HG02981 (cell line): ENCODE data around the gene LRRFIP2.

Experiments used
- ATAC-seq: cut with Tn5 transposase; IDR thresholded peaks from one replicate; pipeline ENCODE4 v1.9.1; 2021; ENCODE audit warnings: mild to moderate bottlenecking, moderate library complexity; ENCODE audit not compliant: unreplicated experiment

The LRRFIP2 gene

DNA sequence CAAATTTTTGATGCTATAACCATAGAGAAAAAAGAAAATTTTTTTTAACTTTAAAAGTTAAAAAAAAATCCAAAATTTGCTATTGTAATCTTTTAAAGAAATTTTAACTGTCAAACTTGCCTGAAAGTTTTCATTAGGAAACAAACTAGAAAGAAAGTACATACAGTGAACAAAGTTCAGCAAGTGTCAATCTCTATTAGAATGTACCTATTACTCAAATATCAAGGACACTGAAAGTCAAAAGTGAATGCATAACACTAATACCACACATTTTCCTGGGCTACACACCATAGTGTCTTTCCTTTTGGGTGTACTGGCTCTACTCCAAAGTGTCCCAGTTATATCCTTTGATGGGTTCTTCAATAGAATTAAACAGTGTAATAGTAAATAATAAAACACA, 56.8 kb downstream of the LRRFIP2 start:
- no peak for ATAC-seq

DNA sequence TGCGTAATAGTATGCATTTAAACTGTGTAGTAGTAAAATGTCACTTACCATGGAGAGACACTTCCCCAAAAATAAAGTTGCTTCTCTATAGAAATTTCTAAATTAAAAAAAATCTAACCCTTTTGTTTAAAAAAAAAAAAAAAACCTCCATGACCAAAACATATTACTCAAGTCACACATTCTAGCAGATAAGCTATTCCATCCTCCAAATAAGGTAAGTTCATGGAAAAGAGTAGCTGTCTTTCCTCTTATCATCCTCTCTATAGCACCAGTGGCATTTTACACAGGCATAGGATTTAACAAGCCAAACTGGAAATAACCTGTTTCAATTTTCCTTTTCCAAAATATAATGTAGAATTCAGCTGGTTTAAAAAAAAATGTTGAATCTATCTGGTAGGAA, 57.4 kb downstream of the LRRFIP2 start:
- no peak for ATAC-seq

GRCh38 chr3:37115446-37115845, 58.9 kb downstream of the LRRFIP2 start:
- ATAC-seq, result no peak

DNA sequence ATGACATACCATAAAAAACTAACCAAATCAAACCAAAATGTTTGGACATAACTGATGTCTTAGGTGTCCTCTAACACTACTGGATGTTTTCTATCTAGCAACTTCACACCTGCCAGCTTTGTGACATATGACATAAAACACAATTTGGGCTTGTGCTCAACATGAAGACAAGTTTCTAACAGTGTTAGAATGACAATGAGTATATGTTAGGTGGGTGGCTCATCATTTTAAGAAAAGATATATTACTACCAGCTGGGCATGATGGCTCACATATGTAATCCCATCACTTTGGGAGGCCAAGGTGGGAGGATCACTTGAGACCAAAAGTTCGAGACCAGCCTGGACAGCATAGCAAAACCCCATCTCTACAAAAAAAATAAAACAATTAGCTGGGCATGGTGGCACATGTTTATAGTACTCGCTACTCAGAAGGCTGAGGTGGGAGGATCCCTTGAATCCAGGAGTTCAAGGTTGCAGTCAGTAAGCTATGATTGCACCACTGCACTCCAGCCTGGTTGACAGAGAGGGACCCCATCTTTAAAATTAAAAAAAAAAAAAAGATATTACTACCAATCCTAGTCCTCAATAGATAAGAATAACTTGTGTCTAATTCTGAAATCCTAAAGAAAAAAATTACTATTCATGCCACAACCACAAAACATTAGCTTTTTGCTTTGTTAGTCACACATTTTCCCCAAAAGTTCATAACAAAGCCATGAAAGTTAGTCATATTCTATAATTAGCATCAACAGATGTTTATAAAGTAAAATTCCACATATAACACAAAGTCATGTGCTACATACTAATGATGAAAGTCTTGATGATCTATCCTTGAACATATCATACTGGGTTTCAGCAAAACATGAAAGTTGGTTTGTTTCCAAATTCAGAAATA, 59.9 kb downstream of the LRRFIP2 start:
- ATAC-seq, result no peak

DNA sequence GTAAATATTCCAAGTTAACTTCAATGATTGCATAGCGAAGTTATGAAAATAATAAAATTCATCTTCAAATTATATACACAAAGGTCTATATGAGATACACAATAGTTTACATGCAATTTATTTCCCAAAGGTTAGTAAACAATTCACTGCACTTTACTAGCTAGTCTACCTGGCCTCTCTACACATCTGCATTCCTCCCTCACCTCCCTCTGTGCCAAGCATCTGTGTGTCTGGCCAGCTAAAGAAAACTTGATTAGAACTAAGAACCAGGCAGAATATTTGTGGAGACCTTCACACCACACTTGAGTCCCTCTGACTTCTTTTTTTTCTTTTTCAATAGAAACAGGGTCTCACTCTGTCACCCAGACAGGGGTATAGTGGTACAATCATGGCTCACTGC, 61.4 kb downstream of the LRRFIP2 start:
- no peak for ATAC-seq

GRCh38 chr3:37111199-37111598, 63.2 kb downstream of the LRRFIP2 start:
- no peak for ATAC-seq

DNA sequence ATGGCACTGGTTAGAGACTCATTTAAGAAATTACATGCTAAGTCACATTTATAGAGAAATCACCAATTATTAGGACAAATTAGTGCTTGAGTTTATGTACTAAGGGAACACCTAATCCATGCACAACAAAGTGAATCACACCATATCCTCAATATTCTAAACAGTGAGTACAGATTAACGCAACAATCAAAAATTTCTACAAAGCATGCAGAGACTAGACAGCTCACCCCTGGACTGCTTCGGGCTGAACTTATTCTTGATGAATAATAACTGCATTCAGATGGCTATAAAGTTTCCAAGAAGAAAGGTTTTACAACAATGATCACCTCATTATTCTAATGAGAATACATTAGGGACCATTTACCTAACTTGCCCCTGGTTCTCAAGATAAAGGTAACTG, 66.5 kb downstream of the LRRFIP2 start:
- no peak for ATAC-seq

DNA sequence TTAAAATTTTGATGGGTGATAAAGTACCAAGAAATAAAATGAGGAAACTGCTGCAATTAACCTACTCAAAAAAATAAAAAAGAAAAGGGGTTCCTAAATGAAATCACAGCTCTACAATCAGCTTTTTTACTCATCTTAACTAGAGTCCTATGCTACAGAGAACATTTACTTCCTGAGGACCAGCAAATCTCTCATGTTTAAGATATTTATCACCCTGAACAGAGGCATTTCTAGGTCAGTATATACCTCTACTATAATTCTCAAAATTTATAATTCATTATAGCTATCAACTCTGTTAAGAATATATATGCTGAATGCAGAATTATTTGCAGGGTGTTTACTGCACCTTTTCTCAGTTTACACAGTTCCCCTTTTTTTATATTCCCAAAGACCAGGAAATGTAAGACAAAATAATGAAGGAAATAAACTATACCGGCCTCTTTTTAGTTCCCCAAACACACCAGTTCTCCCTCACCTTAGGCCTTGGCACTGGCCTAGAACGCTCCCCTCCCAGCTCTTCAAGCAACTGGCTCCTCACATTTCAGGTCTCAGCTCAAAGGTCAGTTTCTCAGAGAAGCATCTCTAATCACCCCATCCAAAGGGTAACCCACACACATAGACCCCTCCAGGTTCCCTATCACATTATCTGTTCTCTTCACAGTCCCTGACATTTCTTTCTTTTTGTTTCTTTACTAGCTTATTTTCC, 71.1 kb downstream of the LRRFIP2 start:
- ATAC-seq, result no peak

DNA sequence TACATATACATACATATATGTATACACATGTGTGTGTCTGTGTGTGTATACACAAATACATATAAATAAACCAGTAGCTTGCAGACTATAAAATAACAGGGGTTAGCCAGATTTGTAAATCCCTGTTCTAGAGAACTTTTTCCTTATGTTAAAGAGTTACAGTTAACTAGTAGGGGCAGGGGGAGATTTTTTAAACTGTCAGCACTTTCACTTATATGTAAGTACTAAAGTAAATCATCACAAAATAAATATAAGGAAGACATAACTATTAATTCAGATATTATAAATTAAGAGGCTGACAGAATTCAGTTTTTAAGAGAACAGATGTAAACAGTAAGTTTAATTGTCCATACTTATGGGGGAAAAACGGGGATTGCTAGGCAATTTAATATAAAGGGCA, 74.0 kb downstream of the LRRFIP2 start:
- ATAC-seq, result no peak

DNA sequence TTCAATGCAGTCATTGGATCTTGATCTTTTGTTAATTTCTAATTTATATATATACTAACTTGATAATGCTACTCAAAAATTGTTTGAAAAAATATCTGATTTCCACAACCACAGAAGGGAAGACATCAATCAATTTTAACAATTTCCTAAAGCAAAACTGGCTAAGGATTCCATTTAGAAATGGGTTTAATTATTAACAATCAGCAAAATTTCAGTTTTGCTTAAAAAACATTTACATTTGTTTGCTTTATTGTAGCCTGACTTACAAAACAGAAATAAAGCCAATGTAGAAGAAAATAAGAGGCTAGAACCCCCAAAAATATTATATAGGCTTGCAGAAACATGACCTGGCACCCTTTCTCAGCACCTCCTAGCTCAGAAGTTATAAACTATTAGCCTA, 74.9 kb downstream of the LRRFIP2 start:
- no peak for ATAC-seq

GRCh38 chr3:37098884-37099283, 75.5 kb downstream of the LRRFIP2 start:
- ATAC-seq, result no peak

- no peak for ATAC-seq
Observed at GRCh38 chr3:37097776-37098175, 76.6 kb downstream of the LRRFIP2 start.

DNA sequence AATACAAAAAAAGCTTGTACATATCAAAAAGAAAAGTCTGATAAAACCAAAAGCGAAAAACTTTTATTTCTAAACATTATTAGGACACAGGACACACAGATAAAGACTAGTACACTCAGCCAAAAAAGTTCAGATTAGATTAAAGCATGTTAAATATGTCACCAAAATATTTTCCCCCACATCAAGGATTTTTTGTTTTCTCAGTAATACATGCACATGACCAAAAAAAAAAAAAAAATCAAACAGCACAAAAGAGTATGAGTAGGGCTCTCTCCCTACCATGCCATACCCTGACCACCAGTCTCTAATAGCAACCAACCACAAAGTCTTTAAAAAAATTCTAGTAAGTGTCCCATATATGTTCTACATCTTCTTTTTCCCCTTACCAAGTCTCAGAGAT, 77.4 kb downstream of the LRRFIP2 start:
- ATAC-seq, result peak; percentile 53

DNA sequence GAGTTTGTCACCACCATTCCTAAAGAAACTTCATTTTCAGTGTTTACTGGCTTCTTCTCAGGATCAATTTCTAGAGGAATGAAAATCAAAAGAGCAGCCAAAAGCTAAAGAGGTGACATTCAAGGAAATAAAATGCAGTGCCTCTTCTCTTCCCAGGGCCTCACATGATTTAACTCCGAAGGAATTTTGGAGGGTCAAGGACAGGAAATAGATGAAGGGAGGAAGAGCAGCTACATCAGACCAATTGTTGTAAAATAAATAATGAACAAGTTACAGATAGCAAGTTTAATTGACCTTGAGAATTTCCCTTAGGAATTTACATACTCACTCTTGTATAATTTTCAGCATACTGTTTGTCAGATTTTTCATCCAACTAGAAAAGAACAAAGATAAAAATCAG, 78.1 kb downstream of the LRRFIP2 start:
- ATAC-seq, result no peak

DNA sequence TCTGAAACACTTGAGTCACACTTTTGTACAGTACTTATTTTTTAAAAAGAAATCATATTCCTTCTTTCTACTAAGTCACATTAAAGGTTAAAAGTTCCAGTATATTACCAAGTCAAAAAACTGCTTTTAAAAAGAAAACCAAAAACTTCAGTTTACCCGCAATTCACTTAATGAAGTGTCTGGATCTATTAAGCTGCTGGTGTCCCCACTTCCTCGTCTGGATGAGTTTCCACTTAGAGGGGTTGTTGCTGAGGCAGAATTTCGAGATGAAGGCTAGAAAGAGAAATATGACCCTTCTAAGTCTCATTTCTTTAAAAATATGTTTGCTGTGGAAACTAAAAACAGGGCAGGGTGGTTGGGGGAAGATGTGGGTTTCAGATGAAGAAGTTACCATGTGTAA, 79.7 kb downstream of the LRRFIP2 start:
- ATAC-seq, result no peak

- no peak for ATAC-seq
Observed at GRCh38 chr3:37093481-37093880, 80.9 kb downstream of the LRRFIP2 start.

DNA sequence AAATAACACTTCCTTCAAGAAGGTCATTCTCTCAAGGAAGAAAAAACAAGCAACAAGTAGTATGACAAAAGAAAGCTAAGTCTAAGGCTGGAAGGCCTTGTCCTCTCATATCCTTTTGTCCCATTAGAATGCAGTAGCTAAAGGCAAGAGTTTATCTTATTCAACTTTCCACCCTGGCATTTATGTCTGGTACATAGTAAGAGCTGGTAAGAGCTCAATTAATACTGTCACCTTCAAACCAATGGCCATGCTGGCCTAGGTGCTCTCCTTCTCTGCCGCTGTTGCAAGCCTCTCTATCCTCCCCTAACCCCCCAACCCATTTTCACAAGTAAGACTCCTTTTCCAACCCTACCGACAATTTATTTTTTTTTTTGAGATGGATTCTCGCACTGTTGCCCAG, 81.9 kb downstream of the LRRFIP2 start:
- ATAC-seq, result no peak

DNA sequence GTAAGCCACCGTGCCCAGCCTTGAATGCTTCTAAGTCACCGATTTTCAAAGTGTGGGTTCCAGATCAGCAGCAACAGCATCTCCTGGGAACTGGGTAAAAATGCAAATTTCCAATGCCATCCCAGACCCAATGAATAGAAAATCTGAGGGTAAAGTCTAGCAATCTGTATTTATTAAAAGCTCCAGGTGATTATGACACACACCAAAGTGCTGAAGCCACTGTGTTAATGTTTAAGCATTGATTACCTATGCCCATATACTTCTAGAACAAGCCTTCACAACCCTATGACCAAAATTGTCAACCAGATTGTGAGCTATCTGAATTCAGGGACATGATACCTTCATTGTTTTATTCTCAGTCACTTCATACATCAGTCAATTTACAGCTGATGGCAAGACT, 86.5 kb downstream of the LRRFIP2 start:
- no peak for ATAC-seq

DNA sequence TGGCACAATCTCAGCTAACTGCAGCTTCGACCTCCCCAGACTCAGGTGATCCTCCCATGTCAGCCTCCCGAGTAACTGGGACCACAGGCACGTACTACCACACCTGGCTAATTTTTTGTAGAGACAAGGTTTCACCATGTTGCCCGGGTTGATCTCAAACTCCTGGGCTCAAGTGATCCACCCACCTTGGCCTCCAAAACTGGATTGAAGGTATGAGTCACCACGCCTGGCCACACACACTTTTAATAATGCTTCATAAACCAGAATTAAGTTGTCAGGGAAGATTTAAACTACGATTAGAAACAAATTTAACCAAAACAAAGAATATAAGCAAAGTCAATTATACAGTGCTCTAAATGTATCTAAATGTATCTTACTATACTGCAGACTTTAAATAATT, 87.5 kb downstream of the LRRFIP2 start:
- ATAC-seq, result no peak

GRCh38 chr3:37082317-37082716, 92.1 kb downstream of the LRRFIP2 start:
- ATAC-seq, result no peak

GRCh38 chr3:37075955-37076354, 98.4 kb downstream of the LRRFIP2 start:
- ATAC-seq, result no peak

- ATAC-seq, result no peak
Observed at GRCh38 chr3:37074178-37074577, 100.2 kb downstream of the LRRFIP2 start.
